ENCODE data around the gene RNU11. TPM values are rescaled to one million over a fixed set of nuclear protein-coding genes. Genes with fewer than 3 reads are reported as not detected.
"Not testable (repeated sequence)": the region's sequence is repeated elsewhere in the genome, so short reads cannot be mapped to it uniquely, and the experiment has no call there.

Gene RNU11
- total and polyA plus RNA-seq, 2 experiments from 2014 or later: not detected

GRCh38 chr1:28642056-28642846, 6.1 kb upstream of the RNU11 start:
- Histone ChIP-seq H3K36me3 (replicated peaks; ENCODE audit: insufficient read depth, low read depth) (no peaks in the 10 kb centered on the region), H3K4me3 (peak overlapping the region; percentile 55), H4K20me1 (ENCODE audit: insufficient read depth, poor library complexity, severe bottlenecking) (no peaks in the 10 kb centered on the region), H3K27me3 (no peaks in the 10 kb centered on the region), H3K4me1 (ENCODE audit: insufficient read depth) (peaks cover 9% of the 10 kb centered on the region), H3K27ac (peak overlapping the region; percentile 80), H3K4me2 (peak overlapping the region; percentile 89), H2AFZ (peak overlapping the region; percentile 58), H3K9me3 (ENCODE audit: low read depth) (no peaks in the 10 kb centered on the region), H3K79me2 (peaks cover 34% of the 10 kb centered on the region), H3K9me2 (replicated peaks; ENCODE audit: insufficient read depth) (no peaks in the 10 kb centered on the region)
- TF ChIP-seq EZH2phosphoT487 (IDR thresholded peaks at IDR 0.05; ENCODE audit: low read depth, severe bottlenecking, unreplicated experiment): no peak
- no peak for TF ChIP-seq EZH2 (IDR thresholded peaks at IDR 0.05; ENCODE audit: borderline replicate concordance)
- no peak for TF ChIP-seq CTCF (IDR thresholded peaks at IDR 0.05; ENCODE audit: poor library complexity)
- WGBS (ENCODE audit: low lambda C conversion rate, missing lambda C conversion rate): 1% methylated on average over 26 of the region's 26 CpGs
- DNase-seq (ENCODE audit: low spot score): no peak

GRCh38 chr1:28642847-28643635, 5.4 kb upstream of the RNU11 start, which contains the start of gene TAF12:
TAF12 (minus strand) TSS chr1:28643067; CDS start chr1:28622081, 20,986 bp downstream.
- WGBS (ENCODE audit: low lambda C conversion rate, missing lambda C conversion rate): 5% methylated on average over 48 of the region's 49 CpGs
- Histone ChIP-seq H3K4me2 (peak within 1 kb of the TSS; percentile 89), H3K79me2 (peaks cover 30% of the 10 kb centered on the region), H3K27me3 (no peaks in the 10 kb centered on the region), H3K4me3 (peak within 1 kb of the TSS; percentile 55), H4K20me1 (ENCODE audit: insufficient read depth, poor library complexity, severe bottlenecking) (no peaks in the 10 kb centered on the region), H3K9me2 (replicated peaks; ENCODE audit: insufficient read depth) (no peaks in the 10 kb centered on the region), H3K27ac (peak within 1 kb of the TSS; percentile 89), H3K4me1 (ENCODE audit: insufficient read depth) (peaks cover 13% of the 10 kb centered on the region), H2AFZ (peak within 1 kb of the TSS; percentile 58), H3K9me3 (ENCODE audit: low read depth) (no peaks in the 10 kb centered on the region), H3K36me3 (replicated peaks; ENCODE audit: insufficient read depth, low read depth) (no peaks in the 10 kb centered on the region)
- TF ChIP-seq EZH2 (IDR thresholded peaks at IDR 0.05; ENCODE audit: borderline replicate concordance) (no peak), CTCF (IDR thresholded peaks at IDR 0.05; ENCODE audit: poor library complexity) (peak; percentile 38)
- peak; percentile 97 for DNase-seq (ENCODE audit: low spot score)

GRCh38 chr1:28644494-28644893, 3.9 kb upstream of the RNU11 start:
- Histone ChIP-seq H3K79me2 (peaks cover 24% of the 10 kb centered on the region), H3K36me3 (replicated peaks; ENCODE audit: insufficient read depth, low read depth) (no peaks in the 10 kb centered on the region), H3K4me3 (no peak overlapping the region), H4K20me1 (ENCODE audit: insufficient read depth, poor library complexity, severe bottlenecking) (no peaks in the 10 kb centered on the region), H2AFZ (no peak overlapping the region), H3K4me1 (ENCODE audit: insufficient read depth) (peaks cover 13% of the 10 kb centered on the region), H3K4me2 (no peak overlapping the region), H3K27me3 (no peaks in the 10 kb centered on the region), H3K9me3 (ENCODE audit: low read depth) (no peaks in the 10 kb centered on the region), H3K27ac (peak overlapping the region; percentile 89), H3K9me2 (replicated peaks; ENCODE audit: insufficient read depth) (no peaks in the 10 kb centered on the region)
- DNase-seq (ENCODE audit: low spot score): no peak
- no peak for TF ChIP-seq EZH2 (IDR thresholded peaks at IDR 0.05; ENCODE audit: borderline replicate concordance)
- TF ChIP-seq EZH2phosphoT487 (IDR thresholded peaks at IDR 0.05; ENCODE audit: low read depth, severe bottlenecking, unreplicated experiment): no peak
- TF ChIP-seq CTCF (IDR thresholded peaks at IDR 0.05; ENCODE audit: poor library complexity): no peak
- WGBS (ENCODE audit: low lambda C conversion rate, missing lambda C conversion rate): 93% methylated on average over 3 of the region's 3 CpGs

- H3K4me3 ChIP-seq; H3K27me3 ChIP-seq; H3K9me2 ChIP-seq (replicated peaks; ENCODE audit: insufficient read depth); H3K36me3 ChIP-seq (replicated peaks; ENCODE audit: insufficient read depth, low read depth); H3K4me2 ChIP-seq; H2AFZ ChIP-seq; H4K20me1 ChIP-seq (ENCODE audit: insufficient read depth, poor library complexity, severe bottlenecking); DNase-seq (ENCODE audit: low spot score); H3K9me3 ChIP-seq (ENCODE audit: low read depth): not testable (repeated sequence)
- 95% methylated on average over 11 of the region's 11 CpGs for WGBS (ENCODE audit: low lambda C conversion rate, missing lambda C conversion rate)
- Histone ChIP-seq H3K4me1 (ENCODE audit: insufficient read depth) (peaks cover 13% of the 10 kb centered on the region), H3K79me2 (peaks cover 15% of the 10 kb centered on the region), H3K27ac (peak overlapping the region; percentile 15)
Measured at GRCh38 chr1:28645406-28645805, 3.0 kb upstream of the RNU11 start.
